D721Med (cell line): ENCODE data around the gene SHC2.

Experiments used
- DNase-seq: peaks from one replicate; pipeline ENCODE4 v3.0.0; 2011; ENCODE audit warnings: low spot score; ENCODE audit not compliant: insufficient read length
- FAIRE-seq: peaks from 2 replicates; lab custom pipeline; 2011; peaks lifted over from hg19 to GRCh38; lab: Jason Lieb, UNC
- CTCF ChIP-seq: IDR thresholded peaks from 2 replicates; pipeline ENCODE4 v1.5.1; 2012; ENCODE audit warnings: mild to moderate bottlenecking, control low read depth; ENCODE audit not compliant: insufficient read depth; ENCODE audit errors: missing control alignments

SHC2 gene

GRCh38 chr19:377801-378581, 82.8 kb downstream of the SHC2 start:
- FAIRE-seq (no peak), DNase-seq (no peak)
- no peak for TF ChIP-seq CTCF

GRCh38 chr19:376111-376470, 84.7 kb downstream of the SHC2 start:
- TF ChIP-seq CTCF, result no peak
- FAIRE-seq (no peak), DNase-seq (no peak)

GRCh38 chr19:375395-376110, 85.3 kb downstream of the SHC2 start:
- no peak for FAIRE-seq

GRCh38 chr19:374886-375235, 86.0 kb downstream of the SHC2 start:
- TF ChIP-seq CTCF, result no peak
- no peak for DNase-seq
- no peak for FAIRE-seq

More at GRCh38 chr19:375395-376110, 85.3 kb downstream of the SHC2 start:
- no peak for DNase-seq
- TF ChIP-seq CTCF, result no peak

- DNase-seq, result no peak
- TF ChIP-seq CTCF, result no peak
- FAIRE-seq, result no peak
Observed at GRCh38 chr19:374183-374885, 86.5 kb downstream of the SHC2 start.

GRCh38 chr19:373391-374182, 87.2 kb downstream of the SHC2 start:
- no peak for TF ChIP-seq CTCF
- FAIRE-seq, result no peak
- no peak for DNase-seq
